ENCODE data around the gene BTD.

Gene BTD

GRCh38 chr3:15635121-15635661 lies 33.6 kb downstream of the BTD start:
- Histone ChIP-seq H3K27ac (replicated peaks) (no peak overlapping the region), H3K27me3 (ENCODE audit: insufficient read depth, poor library complexity, severe bottlenecking) (no peaks in the 10 kb centered on the region), H3K4me3 (replicated peaks; ENCODE audit: insufficient read depth, low read length) (no peak overlapping the region)
- DNase-seq (ENCODE audit: low read depth in 1 of 2, low spot score in 1 of 2) = no peak
- no peak for TF ChIP-seq REST (IDR thresholded peaks at IDR 0.05; ENCODE audit: insufficient replicate concordance, low read depth)
- TF ChIP-seq SPI1 (IDR thresholded peaks at IDR 0.05; ENCODE audit: borderline replicate concordance, low read depth) = no peak
- TF ChIP-seq POLR2AphosphoS5 (IDR thresholded peaks at IDR 0.05; ENCODE audit: low read depth) = no peak
- TF ChIP-seq GABPA (IDR thresholded peaks at IDR 0.05; ENCODE audit: low read depth) = no peak
- no peak for TF ChIP-seq CTCF (IDR thresholded peaks at IDR 0.05; ENCODE audit: insufficient read depth, low read length)

- Histone ChIP-seq H3K27me3 (ENCODE audit: insufficient read depth, poor library complexity, severe bottlenecking) (no peaks in the 10 kb centered on the region), H3K4me3 (replicated peaks; ENCODE audit: insufficient read depth, low read length) (no peak overlapping the region), H3K27ac (replicated peaks) (peak overlapping the region; percentile 66)
- no peak for TF ChIP-seq REST (IDR thresholded peaks at IDR 0.05; ENCODE audit: insufficient replicate concordance, low read depth)
- TF ChIP-seq POLR2AphosphoS5 (IDR thresholded peaks at IDR 0.05; ENCODE audit: low read depth) = no peak
- no peak for TF ChIP-seq SPI1 (IDR thresholded peaks at IDR 0.05; ENCODE audit: borderline replicate concordance, low read depth)
- TF ChIP-seq GABPA (IDR thresholded peaks at IDR 0.05; ENCODE audit: low read depth) = no peak
- no peak for TF ChIP-seq CTCF (IDR thresholded peaks at IDR 0.05; ENCODE audit: insufficient read depth, low read length)
- DNase-seq (ENCODE audit: low read depth in 1 of 2, low spot score in 1 of 2) = peak; percentile 36 to 58
Measured at GRCh38 chr3:15636028-15636709, 34.6 kb downstream of the BTD start.

DNA sequence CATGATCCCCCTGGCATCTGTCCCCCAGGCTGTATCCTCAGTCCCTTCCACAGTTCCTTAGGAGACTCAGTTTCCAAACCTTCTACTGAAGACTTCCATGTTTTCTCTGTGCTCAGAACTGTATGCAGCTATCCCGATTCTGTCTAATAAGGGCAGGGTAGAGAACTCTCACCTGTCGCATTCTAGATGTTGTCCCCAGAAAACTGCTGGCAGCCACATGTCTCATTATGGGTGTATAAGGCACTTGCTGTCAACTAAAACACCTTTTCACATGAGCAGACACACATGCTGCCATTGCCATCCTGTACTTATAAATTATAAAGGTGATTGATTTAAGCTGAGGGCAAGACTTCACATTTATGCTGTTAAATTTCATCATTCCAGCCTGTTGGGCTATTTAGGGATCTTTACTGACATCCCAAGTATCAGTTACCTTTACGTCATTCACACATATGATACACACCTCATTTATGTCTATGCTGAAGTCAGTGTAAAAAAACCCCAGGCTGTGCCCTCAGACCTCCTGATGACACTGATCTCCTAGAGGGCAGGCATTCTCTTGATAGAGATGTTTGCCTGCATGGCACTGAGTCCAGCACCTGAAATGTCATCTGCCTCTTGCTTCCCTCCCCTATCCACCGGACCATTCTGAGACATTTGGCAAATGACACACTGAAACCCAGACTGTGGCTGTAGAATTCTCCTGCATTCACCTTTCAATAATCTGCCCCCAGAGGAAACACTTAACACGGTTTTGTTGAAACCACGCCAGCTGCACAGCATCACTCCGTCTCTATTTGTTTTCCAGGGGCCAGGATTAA lies 35.8 kb downstream of the BTD start:
- Histone ChIP-seq H3K4me3 (replicated peaks; ENCODE audit: insufficient read depth, low read length) (no peak overlapping the region), H3K27me3 (ENCODE audit: insufficient read depth, poor library complexity, severe bottlenecking) (no peaks in the 10 kb centered on the region), H3K27ac (replicated peaks) (no peak overlapping the region)
- TF ChIP-seq CTCF (IDR thresholded peaks at IDR 0.05; ENCODE audit: insufficient read depth, low read length) (no peak), REST (IDR thresholded peaks at IDR 0.05; ENCODE audit: insufficient replicate concordance, low read depth) (no peak), GABPA (IDR thresholded peaks at IDR 0.05; ENCODE audit: low read depth) (no peak), SPI1 (IDR thresholded peaks at IDR 0.05; ENCODE audit: borderline replicate concordance, low read depth) (no peak), POLR2AphosphoS5 (IDR thresholded peaks at IDR 0.05; ENCODE audit: low read depth) (no peak)
- DNase-seq (ENCODE audit: low read depth in 1 of 2, low spot score in 1 of 2) = no peak

Data from HL-60 (cell line).